HUDEP-2 (cell line): ENCODE measurements around the gene EFCAB5.
"Not testable (repeated sequence)": the region's sequence is repeated elsewhere in the genome, so short reads cannot be mapped to it uniquely, and the experiment has no call there.

Experiments
- DNase-seq, 76 experiments: peaks; one replicate each; lab custom pipeline; 2025; ENCODE audit not compliant: unreplicated experiment in 76 of 76; lab: John Stamatoyannopoulos, UW

EFCAB5 gene

DNA sequence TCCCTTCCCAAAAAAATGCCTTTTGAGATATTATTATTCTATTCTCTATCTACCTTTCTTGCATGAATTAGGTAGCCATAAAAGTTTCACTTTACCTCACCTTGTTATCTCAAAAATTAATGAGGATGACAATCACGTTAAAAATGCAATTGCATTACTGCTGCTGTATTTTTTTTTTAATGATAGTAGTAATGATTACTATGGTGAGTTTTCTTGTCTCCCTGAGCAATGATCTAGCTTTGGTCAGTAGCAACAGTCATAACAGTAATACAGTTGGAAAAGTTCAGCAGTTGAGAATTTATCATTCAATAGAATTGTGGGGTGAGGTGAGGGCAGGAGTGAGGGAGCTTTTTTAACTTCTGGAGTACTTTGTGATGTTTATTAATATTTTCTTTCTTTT lies at the start of gene EFCAB5:
TSS of gene EFCAB5 (plus strand) at position 301 of the 400 bp plus-strand sequence. CDS start 163 bp downstream, outside the sequence.
- DNase-seq = no peak

DNA sequence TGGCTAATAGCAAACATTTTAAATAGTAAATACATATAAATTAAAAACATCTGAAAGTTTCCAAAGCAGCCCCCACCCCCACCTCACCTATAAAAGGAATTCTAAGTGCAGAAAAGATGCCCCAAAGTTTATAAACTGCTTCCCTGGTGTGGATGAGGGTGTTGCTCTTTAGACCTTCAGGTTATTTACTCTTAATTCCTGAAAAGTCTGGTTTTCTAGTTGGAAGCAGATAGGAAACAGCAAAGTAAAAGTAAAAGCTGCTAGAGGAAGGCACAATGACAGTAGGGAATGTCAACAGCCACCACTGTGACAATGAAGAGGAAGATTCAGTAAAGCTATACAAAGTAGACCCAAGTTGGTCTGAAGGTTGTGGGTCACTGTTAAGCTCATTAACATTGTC lies 49.2 kb upstream of the EFCAB5 start:
- no peak for DNase-seq

DNA sequence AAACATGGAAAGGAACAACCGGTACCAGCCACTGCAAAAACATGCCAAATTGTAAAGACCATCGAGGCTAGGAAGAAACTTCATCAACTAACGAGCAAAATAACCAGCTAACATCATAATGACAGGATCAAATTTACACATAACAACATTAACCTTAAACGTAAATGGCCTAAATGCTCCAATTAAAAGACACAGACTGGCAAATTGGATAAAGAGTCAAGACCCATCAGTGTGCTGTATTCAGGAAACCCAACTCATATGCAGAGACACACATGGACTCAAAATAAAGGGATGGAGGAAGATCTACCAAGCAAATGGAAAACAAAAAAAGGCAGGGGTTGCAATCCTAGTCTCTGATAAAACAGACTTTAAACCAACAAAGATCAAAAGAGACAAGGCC lies 44.3 kb upstream of the EFCAB5 start:
- DNase-seq = not testable (repeated sequence)

GRCh38 chr17:29903471-29903870 lies 38.0 kb upstream of the EFCAB5 start:
- DNase-seq = no peak

DNA sequence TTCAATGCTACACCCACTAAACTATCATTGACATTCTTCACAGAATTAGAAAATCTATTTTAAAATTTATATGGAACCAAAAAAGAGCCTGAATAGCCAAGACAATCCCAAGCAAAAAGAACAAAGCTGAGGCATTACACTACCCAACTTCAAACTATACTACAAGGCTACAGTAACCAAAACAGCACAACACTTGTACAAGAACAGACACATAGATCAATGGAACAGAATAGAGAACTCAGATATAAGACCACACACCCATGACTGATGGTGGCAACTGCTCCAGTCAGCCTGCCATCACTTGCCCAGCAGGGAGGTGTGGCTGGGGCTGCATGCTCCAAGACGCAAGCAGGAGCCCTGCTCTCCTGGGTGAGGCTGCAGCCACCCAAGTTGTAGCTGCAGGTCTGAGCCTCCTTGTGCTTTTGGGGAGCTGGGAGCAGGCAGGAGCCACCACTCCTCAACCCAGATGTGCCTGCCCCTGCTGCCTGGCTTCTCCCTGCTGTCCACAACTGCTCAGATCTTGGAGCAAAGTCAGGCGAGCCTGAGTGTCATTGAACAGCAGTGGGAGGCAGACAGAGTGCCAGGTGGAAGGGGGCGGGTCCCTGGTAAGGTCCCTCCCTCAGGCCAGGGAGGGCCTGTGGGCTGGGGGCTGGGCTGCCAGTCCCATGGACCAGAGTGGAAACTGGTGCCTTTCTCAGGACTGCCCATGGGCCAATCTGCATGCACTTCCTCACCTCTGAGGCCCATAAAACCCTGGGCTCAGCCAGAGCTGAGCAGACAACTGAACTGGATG lies 36.2 kb upstream of the EFCAB5 start:
- no peak for DNase-seq

DNA sequence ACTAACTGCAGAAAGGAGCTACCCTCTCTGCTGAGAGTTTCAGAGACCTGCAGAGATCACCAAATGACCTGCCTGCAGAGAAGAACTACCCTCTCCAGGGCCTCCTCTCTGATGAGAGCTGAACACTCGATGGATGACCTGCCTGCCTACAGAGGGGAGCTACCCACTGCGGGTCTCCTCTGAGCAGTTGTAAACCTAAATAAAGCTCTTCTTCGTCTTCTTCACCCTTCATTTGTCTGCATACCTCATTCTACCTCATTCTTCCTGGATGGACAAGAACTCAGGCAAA lies 35.6 kb upstream of the EFCAB5 start:
- DNase-seq = no peak

DNA sequence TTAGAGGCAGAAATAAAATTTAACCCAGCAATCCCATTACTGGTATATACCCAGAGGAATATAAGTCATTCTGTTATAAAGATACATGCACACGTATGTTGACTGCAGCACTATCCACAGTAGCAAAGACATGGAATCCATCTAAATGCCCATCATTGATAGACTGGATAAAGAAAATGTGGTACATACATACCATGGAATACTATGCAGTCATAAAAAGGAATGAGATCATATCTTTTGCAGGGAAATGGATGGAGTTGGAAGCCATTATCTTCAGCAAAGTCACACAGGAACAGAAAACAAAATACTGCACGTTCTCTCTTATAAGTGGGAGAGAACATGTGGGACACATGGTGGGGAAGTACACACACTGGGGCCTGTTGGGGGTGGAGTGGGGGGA lies 34.5 kb upstream of the EFCAB5 start:
- DNase-seq = no peak

- DNase-seq = no peak
Observed at GRCh38 chr17:29909236-29910003, 32.0 kb upstream of the EFCAB5 start.

GRCh38 chr17:29911641-29912177 lies 29.7 kb upstream of the EFCAB5 start:
- no peak for DNase-seq

GRCh38 chr17:29914819-29915537 lies 26.5 kb upstream of the EFCAB5 start:
- no peak for DNase-seq

DNA sequence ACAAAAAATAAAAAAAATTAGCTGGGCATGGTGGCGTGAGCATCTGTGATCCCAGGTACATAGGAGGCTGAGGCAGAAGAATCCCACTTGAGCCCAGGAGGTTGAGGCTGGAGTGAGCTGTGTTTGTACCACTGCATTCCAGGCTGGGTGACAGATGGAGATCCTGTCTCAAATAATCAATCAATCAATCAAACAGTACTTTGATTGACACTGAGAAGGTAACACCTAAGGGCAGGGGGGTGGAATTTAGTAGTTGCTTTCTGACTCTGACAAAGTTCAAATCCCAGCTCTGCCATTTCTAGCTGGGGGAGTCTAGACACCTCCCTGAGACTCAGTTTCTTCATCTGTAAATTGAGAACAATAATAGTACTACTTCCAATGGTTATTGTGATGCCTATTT lies 23.4 kb upstream of the EFCAB5 start:
- no peak for DNase-seq

GRCh38 chr17:29918922-29919856 lies 22.2 kb upstream of the EFCAB5 start:
- no peak for DNase-seq

DNA sequence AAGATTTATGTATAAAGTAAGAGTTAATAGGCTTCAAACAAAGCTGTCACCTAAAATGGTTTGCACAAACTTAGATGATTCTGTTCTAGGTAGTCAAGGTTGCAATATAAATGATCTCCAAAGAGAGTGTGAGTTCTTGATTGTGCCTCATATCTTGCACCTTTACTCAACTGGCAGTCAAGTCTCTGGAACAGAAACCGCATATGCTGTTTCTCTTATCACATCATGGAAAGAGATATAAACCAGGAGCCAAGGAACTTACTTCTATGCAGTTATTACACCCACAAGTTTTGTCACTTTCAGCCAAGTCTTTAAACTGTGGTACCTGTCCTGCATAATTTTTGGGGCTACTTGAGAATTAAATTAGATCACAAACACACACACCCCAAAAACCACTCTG lies 16.6 kb upstream of the EFCAB5 start:
- DNase-seq = peak in 7 of 76 experiments; percentile 10 to 48 (median 23)

DNA sequence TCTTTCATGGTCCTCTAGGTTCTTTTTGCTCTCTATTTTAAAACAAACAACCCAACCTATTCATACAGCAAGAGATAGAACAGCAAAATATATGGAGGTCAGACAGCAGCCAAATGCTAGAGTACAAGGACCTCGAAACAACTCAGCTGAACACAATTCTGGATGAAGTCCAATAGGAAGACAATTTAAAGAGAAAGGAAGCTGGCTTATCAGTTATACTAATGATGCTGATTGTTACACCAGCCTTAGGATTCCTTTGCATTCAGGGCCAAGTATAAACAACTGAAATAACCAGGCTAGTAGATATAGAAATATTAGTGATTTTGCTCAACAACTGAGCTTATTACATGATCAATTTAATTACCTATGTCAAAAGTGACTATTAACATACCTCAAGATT lies 13.9 kb upstream of the EFCAB5 start:
- peak in 4 of 76 experiments; percentile 12 to 17 (median 14) for DNase-seq

GRCh38 chr17:29929006-29929532 lies 12.4 kb upstream of the EFCAB5 start:
- DNase-seq = peak in 44 of 76 experiments; percentile 3 to 64 (median 28)

DNA sequence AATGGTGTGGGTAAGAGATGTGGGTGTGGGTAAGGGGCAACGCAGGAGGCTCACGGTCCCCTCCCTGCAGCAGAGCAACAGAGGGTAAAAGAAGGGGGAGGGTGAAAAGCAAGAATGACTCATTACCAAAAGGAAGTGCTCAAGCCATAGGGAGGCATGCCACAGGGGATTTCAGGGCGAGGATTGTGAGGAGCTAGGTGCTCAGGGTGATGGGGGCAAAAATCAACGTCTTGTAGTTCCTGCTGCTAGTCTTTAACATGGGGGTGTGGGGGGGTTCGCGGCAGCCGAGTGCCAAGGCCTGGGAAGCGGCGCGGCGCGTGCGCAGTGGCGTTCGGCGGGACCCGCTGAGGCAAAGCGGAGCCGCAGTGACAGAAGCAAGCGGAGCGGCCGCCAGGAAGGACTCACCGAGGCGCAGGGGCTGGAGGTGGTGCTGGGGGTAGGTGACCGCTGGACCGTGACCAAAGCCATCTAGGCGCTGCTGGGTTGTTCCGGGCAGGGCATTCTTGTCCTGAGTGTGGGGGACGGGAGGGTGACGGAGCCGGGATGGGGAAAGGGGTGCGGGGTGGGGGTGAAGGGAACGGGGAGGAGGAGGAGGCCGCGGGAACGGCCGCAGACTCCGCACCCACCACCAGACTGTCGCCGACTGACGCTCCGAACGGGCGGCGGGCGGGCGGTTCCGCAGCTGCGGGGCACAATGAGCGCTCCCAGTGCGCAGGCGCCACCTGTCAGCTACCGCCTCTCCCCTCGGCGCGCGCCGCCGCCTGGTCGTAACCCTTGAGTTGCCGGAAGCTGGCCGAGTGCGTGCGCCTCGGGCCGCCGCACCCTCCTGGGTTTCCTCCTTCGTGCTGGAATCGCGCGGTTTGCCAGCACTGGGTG lies 11.7 kb upstream of the EFCAB5 start, which contains the start of gene SSH2:
TSS of gene SSH2 (minus strand) at position 696 of the 876 bp plus-strand sequence. CDS start at position 468, 228 bp downstream.
- peak in 75 of 76 experiments; percentile 26 to 91 (median 78) for DNase-seq

- peak in 4 of 76 experiments; percentile 15 to 56 (median 34) for DNase-seq
Observed at GRCh38 chr17:29930409-29931010, 10.9 kb upstream of the EFCAB5 start.

DNA sequence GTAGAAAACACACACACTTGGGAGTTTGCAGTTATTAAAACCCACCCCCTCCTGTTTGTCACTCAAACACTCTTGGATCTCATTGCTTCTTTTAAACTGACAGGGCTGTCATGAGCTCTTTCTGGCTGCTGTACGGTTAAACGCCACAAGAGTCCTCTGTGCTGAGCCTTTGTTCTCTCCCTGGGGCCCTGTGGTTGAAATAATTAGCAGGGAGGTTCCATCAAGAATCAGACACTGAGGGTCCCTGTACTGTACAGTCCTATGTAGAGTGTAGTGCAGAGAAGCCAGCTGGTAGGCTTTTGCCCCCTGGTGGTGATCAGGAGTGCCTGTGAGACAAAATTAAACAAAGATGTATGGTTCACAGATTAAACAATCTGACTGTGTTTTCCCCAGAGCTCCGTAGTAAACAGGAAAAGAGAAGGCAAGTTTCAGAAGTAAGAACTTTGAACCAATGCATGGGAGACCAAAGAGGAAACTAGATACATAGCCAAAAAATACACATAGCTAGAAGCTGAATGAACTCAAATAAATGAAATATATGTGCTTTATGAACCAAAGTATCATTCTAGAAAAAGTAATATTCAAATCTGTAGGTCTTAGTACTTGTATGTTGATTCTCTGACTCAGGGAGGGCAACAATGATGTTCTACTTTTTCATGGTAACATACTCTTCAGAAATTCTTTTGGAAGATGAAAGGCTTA lies 10.1 kb upstream of the EFCAB5 start:
- DNase-seq = peak in 74 of 76 experiments; percentile 7 to 83 (median 50)
